ENCODE data around the gene ACP7.
"Not testable (repeated sequence)": the region's sequence is repeated elsewhere in the genome, so short reads cannot be mapped to it uniquely, and the experiment has no call there.

The ACP7 gene

GRCh38 chr19:39106194-39106593 is 22.0 kb downstream of the ACP7 start:
- peak in 6 of 56 donors; percentile 7 to 29 (median 18) for DNase-seq

GRCh38 chr19:39109641-39110040 is 25.5 kb downstream of the ACP7 start:
- DNase-seq = no peak

GRCh38 chr19:39110263-39110967 is 26.2 kb downstream of the ACP7 start:
- peak in 33 of 56 donors; percentile 8 to 80 (median 29) for DNase-seq

GRCh38 chr19:39111593-39112199 is 27.5 kb downstream of the ACP7 start:
- DNase-seq = no peak

- DNase-seq = no peak
Observed at GRCh38 chr19:39112338-39112890, 28.2 kb downstream of the ACP7 start.

- no peak for DNase-seq
Observed at GRCh38 chr19:39113199-39113598, 29.0 kb downstream of the ACP7 start.

GRCh38 chr19:39115105-39115847 is 31.1 kb downstream of the ACP7 start:
- DNase-seq = no peak

- not testable (repeated sequence) for DNase-seq
Observed at GRCh38 chr19:39117023-39117422, 32.9 kb downstream of the ACP7 start.

GRCh38 chr19:39119830-39120229 is 35.7 kb downstream of the ACP7 start:
- DNase-seq = no peak

- DNase-seq = no peak
Observed at GRCh38 chr19:39122934-39123731, 39.0 kb downstream of the ACP7 start.

- no peak for DNase-seq
Observed at GRCh38 chr19:39124136-39124764, 40.1 kb downstream of the ACP7 start.

- no peak for DNase-seq
Observed at GRCh38 chr19:39125199-39125553, 41.0 kb downstream of the ACP7 start.

GRCh38 chr19:39125554-39126311 is 41.6 kb downstream of the ACP7 start, which contains the start of gene PAK4:
PAK4 (plus strand) TSS chr19:39125786; CDS start chr19:39169554, 43,768 bp downstream.
- peak; percentile 67 to 98 (median 95) for DNase-seq

GRCh38 chr19:39126312-39127187 is 42.4 kb downstream of the ACP7 start:
- no peak for DNase-seq

GRCh38 chr19:39127812-39128515 is 43.8 kb downstream of the ACP7 start:
- DNase-seq = peak in 3 of 56 donors; percentile 19 to 26 (median 26)

- DNase-seq = peak in 3 of 56 donors; percentile 23 to 42 (median 36)
Observed at GRCh38 chr19:39128516-39129079, 44.4 kb downstream of the ACP7 start.

- DNase-seq = no peak
Observed at GRCh38 chr19:39129116-39129515, 44.9 kb downstream of the ACP7 start.

Measured in nucleus accumbens (tissue), 56 donors.